Neural cell (in vitro differentiated cells): ENCODE results near the gene EEF1AKMT4. TPM values are rescaled to one million over a fixed set of nuclear protein-coding genes. Genes with fewer than 3 reads are reported as not detected.

ENCODE experiments used
- H2AFZ ChIP-seq: fragments of 200-600, 300-800 bp; sonication (generic), shearing (Covaris generic); 2 replicates; pipeline ENCODE4 v1.6.0; 2014; ENCODE audit warnings: low read depth, mild to moderate bottlenecking, antibody characterized with exemption, low read length, moderate library complexity
- H3F3A ChIP-seq: fragments of 200-600 bp; shearing (Covaris generic); 2 replicates; pipeline ENCODE4 v1.6.1; 2016; ENCODE audit warnings: mild to moderate bottlenecking, moderate library complexity, mixed read lengths, antibody characterized with exemption, low read length; ENCODE audit not compliant: insufficient read depth, poor library complexity, severe bottlenecking
- H3K27ac ChIP-seq: fragments of 200-600, 300-800 bp; sonication (generic), shearing (Covaris generic); 2 replicates; pipeline ENCODE4 v1.5.1; 2014; ENCODE audit warnings: mild to moderate bottlenecking, low read length, moderate library complexity
- H3K27me3 ChIP-seq: fragments of 300-800, 200-600 bp; sonication (generic), shearing (Covaris generic); 2 replicates; pipeline ENCODE4 v1.6.0; 2014; ENCODE audit warnings: mild to moderate bottlenecking, low read depth, low read length, moderate library complexity; ENCODE audit not compliant: insufficient read depth
- H3K36me3 ChIP-seq: fragments of 300-800, 200-600 bp; sonication (generic), shearing (Covaris generic); 2 replicates; pipeline ENCODE4 v1.5.1; 2014; ENCODE audit warnings: mild to moderate bottlenecking, antibody characterized with exemption, low read length, moderate library complexity; ENCODE audit not compliant: insufficient read depth
- H3K4me2 ChIP-seq: fragments of 300-800, 200-600 bp; sonication (generic), shearing (Covaris generic); 2 replicates; pipeline ENCODE4 v1.6.0; 2014; ENCODE audit warnings: mild to moderate bottlenecking, low read length
- H3K4me3 ChIP-seq: fragments of 300-800, 200-600 bp; sonication (generic), shearing (Covaris generic); 2 replicates; pipeline ENCODE4 v1.5.1; 2014; ENCODE audit warnings: mild to moderate bottlenecking, low read length, moderate library complexity
- H3K79me2 ChIP-seq: fragments of 200-600 bp; shearing (Covaris generic); replicated peaks from 2 replicates; pipeline ENCODE4 v1.6.0; 2014; ENCODE audit warnings: mild to moderate bottlenecking, low read length, moderate library complexity; ENCODE audit not compliant: insufficient read depth
- H3K9ac ChIP-seq: fragments of 300-800, 200-600 bp; sonication (generic), shearing (Covaris generic); 2 replicates; pipeline ENCODE4 v1.6.1; 2016; ENCODE audit warnings: mild to moderate bottlenecking, low read length, mixed read lengths
- H3K9me2 ChIP-seq: fragments of 200-600 bp; shearing (Covaris generic); 2 replicates; pipeline ENCODE4 v1.6.1; 2016; ENCODE audit warnings: mild to moderate bottlenecking, low read length, mixed read lengths; ENCODE audit not compliant: insufficient read depth
- H3K9me3 ChIP-seq: fragments of 200-600, 300-800 bp; sonication (generic), shearing (Covaris generic); 2 replicates; pipeline ENCODE4 v1.6.1; 2016; ENCODE audit warnings: mild to moderate bottlenecking, mixed run types, low read length, moderate library complexity, mixed read lengths
- H4K20me1 ChIP-seq: fragments of 200-600 bp; shearing (Covaris generic); 2 replicates; pipeline ENCODE4 v1.6.1; 2016; ENCODE audit warnings: mild to moderate bottlenecking, mixed run types; ENCODE audit not compliant: insufficient read depth
- CTCF ChIP-seq: fragments of 450-650 bp; IDR thresholded peaks from 2 replicates; pipeline ENCODE4 v1.5.1; 2014; ENCODE audit warnings: antibody characterized with exemption, mild to moderate bottlenecking, moderate library complexity; ENCODE audit not compliant: poor library complexity, severe bottlenecking
- EP300 ChIP-seq: fragments of 450-650 bp; conservative IDR thresholded peaks from 2 replicates; pipeline ENCODE4 v1.6.1; 2014; ENCODE audit warnings: antibody characterized with exemption, mild to moderate bottlenecking, moderate library complexity; ENCODE audit not compliant: poor library complexity, severe bottlenecking
- EZH2 ChIP-seq: fragments of 200-600, 300-800 bp; shearing (Covaris generic), sonication (generic); IDR thresholded peaks from 2 replicates; pipeline ENCODE4 v1.6.1; 2014; ENCODE audit warnings: antibody characterized with exemption, low read length, borderline replicate concordance, mild to moderate bottlenecking; ENCODE audit not compliant: insufficient read depth, poor library complexity, severe bottlenecking
- MXI1 ChIP-seq: fragments of 450-650 bp; conservative IDR thresholded peaks from 2 replicates; pipeline ENCODE4 v1.6.1; 2014; ENCODE audit warnings: antibody characterized with exemption, mild to moderate bottlenecking; ENCODE audit not compliant: poor library complexity, severe bottlenecking
- POLR2AphosphoS5 ChIP-seq: IDR thresholded peaks from 2 replicates; pipeline ENCODE4 v1.6.1; 2012
- RAD21 ChIP-seq: fragments of 450-650 bp; conservative IDR thresholded peaks from 2 replicates; pipeline ENCODE4 v1.6.1; 2014; ENCODE audit warnings: antibody characterized with exemption, mild to moderate bottlenecking, moderate library complexity
- REST ChIP-seq: IDR thresholded peaks from 2 replicates; pipeline ENCODE4 v1.6.1; 2012; ENCODE audit warnings: borderline replicate concordance
- SMC3 ChIP-seq: fragments of 450-650 bp; conservative IDR thresholded peaks from 2 replicates; pipeline ENCODE4 v1.6.1; 2014; ENCODE audit warnings: antibody characterized with exemption, mild to moderate bottlenecking, moderate library complexity; ENCODE audit not compliant: poor library complexity
- polyA plus RNA-seq: library from polyadenylated mRNA; depleted of rRNA; stranded (reverse); fragments of >200 nt; gene quantifications from 2 replicates; pipeline ENCODE4 v1.2.3, GENCODE V29; 2014

Gene EEF1AKMT4
- polyA plus RNA-seq, 1 donor from 2014 or later = 1.6 TPM

- Histone ChIP-seq H2AFZ (no peak overlapping the region), H3K9ac (no peak overlapping the region), H3K27ac (no peak overlapping the region), H3K36me3 (no peaks in the 10 kb centered on the region), H3K4me2 (no peak overlapping the region), H3K27me3 (no peaks in the 10 kb centered on the region), H4K20me1 (no peaks in the 10 kb centered on the region), H3K79me2 (peaks cover 7% of the 10 kb centered on the region), H3F3A (no peaks in the 10 kb centered on the region), H3K9me3 (no peaks in the 10 kb centered on the region), H3K4me3 (no peak overlapping the region), H3K9me2 (no peaks in the 10 kb centered on the region)
- peak; percentile 59 for TF ChIP-seq SMC3
- no peak for TF ChIP-seq MXI1
- peak; percentile 62 for TF ChIP-seq CTCF
- no peak for TF ChIP-seq EP300
- no peak for TF ChIP-seq EZH2
- TF ChIP-seq POLR2AphosphoS5 = no peak
- peak; percentile 39 for TF ChIP-seq RAD21
Observed at GRCh38 chr3:184305577-184305976, 56.1 kb downstream of the EEF1AKMT4 start.

GRCh38 chr3:184306341-184306972 lies 57.0 kb downstream of the EEF1AKMT4 start:
- no peaks in the 10 kb centered on the region for H3K27me3 ChIP-seq
- H3K4me2 ChIP-seq = no peak overlapping the region
- no peak overlapping the region for H3K4me3 ChIP-seq
- H3K9me3 ChIP-seq = no peaks in the 10 kb centered on the region
- TF ChIP-seq EP300 = no peak
- no peak for TF ChIP-seq CTCF
- no peak for TF ChIP-seq MXI1
- TF ChIP-seq POLR2AphosphoS5 = no peak
- no peak for TF ChIP-seq REST
- no peak for TF ChIP-seq EZH2
- H3K79me2 ChIP-seq = peaks cover 1% of the 10 kb centered on the region
- H3K9me2 ChIP-seq = no peaks in the 10 kb centered on the region
- no peak overlapping the region for H3K9ac ChIP-seq
- no peaks in the 10 kb centered on the region for H3F3A ChIP-seq
- no peaks in the 10 kb centered on the region for H3K36me3 ChIP-seq
- no peak overlapping the region for H3K27ac ChIP-seq
- no peaks in the 10 kb centered on the region for H4K20me1 ChIP-seq
- H2AFZ ChIP-seq = no peak overlapping the region
